Measurements from ENCODE around the gene PARP11.

PARP11 gene, protein sequence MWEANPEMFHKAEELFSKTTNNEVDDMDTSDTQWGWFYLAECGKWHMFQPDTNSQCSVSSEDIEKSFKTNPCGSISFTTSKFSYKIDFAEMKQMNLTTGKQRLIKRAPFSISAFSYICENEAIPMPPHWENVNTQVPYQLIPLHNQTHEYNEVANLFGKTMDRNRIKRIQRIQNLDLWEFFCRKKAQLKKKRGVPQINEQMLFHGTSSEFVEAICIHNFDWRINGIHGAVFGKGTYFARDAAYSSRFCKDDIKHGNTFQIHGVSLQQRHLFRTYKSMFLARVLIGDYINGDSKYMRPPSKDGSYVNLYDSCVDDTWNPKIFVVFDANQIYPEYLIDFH

DNA sequence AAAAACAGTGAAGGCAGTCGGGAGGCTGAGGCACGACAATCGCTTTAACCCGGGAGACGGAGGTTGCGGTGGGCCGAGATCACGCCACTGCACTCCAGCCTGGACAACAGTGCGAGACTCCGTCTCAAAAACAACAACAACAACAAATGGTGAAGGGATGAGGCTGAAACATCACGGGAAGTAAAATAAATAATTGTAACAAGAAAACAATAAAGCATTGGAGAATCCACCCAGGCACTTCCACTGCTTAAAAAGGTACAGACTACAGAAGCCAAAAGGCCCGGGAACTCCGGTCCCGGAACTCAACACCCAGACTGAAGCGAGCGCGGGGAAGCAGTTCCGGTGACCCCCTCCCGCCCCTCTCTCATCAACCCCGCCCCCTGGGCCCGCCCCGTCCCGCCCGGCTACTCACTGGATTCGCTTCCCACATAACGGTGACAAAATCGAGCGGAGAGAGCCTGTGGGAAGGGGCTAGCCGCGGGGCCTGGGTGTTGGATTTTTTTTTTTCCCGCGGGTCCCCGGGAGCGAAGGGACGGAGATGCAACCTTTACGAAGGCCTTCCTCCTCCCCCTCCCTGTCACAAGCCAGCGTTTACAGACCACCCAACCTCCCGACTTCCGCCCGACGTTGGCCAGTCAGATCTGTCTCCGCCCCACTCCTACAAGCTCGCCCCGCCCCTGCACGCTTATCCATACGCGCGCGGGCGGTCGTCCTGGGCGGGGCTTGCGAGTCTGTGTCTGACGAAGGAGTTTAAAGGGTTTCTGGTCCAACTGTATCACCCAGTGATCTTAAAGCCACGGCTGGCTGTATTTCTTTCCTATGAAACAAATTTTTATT, at the start of gene PARP11:
PARP11 (minus strand) TSS at position 600 of the 837 bp plus-strand sequence; CDS start at position 430, 170 bp downstream.
- DNase-seq (ENCODE audit: low read depth, low spot score), result peak; percentile 48
- peak within 1 kb of the TSS; percentile 67 for H3K27ac ChIP-seq

DNA sequence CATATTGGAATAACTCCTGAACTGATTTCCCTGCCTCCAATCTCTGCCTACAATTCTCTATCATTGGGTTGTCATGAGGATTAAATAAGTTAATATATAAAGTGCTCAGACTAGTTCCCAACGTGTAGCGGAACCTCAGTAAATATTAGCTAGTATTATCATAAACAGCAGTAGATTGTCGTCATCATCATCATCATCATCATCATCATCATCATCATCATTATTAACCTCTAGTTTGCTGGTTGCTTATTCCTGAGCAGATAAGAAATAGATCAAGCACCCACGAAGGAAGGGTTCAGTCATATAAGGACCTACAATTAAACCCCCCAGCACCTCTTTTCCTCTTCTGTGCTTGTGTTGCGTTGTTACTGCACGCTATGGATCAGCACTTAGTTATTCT, 48.8 kb upstream of the PARP11 start:
- H3K27ac ChIP-seq, result no peak overlapping the region
- no peak for DNase-seq (ENCODE audit: low read depth, low spot score)

DNA sequence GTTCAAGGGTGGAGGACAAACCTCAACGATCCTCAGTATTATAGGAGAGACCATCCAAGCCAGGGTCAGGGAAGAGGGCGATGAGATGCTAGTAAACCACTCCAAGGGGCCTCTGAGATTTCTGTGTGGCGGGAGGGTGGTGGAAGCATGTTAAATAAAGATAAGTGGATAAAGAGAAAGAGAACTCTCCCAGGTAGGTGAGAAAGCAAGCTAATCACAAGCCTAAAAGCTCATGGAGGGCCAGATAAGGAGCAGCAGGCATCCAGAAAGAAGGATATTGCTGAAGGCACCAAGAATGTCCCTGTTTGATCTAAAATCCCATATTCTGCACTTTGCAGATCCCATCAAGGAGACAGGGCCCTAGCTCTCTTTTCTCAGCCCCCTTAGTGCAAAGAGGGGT, 48.3 kb upstream of the PARP11 start:
- no peak overlapping the region for H3K27ac ChIP-seq
- no peak for DNase-seq (ENCODE audit: low read depth, low spot score)

DNA sequence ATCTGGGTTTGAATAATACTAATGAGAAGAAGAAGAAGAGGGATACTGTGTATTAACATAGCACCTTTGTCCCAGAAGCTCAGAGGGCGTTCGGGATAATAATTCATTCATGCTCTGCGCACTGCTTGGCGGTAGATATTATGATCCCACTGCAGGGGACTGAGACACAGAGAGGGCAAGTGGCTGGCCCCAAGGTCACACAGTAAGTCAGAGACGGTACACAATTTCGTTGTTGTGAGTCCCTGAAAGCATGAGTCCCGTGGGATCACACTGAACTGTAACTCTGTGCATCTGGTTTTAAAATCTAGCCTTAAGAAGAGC, 47.9 kb upstream of the PARP11 start:
- no peak overlapping the region for H3K27ac ChIP-seq
- no peak for DNase-seq (ENCODE audit: low read depth, low spot score)

DNA sequence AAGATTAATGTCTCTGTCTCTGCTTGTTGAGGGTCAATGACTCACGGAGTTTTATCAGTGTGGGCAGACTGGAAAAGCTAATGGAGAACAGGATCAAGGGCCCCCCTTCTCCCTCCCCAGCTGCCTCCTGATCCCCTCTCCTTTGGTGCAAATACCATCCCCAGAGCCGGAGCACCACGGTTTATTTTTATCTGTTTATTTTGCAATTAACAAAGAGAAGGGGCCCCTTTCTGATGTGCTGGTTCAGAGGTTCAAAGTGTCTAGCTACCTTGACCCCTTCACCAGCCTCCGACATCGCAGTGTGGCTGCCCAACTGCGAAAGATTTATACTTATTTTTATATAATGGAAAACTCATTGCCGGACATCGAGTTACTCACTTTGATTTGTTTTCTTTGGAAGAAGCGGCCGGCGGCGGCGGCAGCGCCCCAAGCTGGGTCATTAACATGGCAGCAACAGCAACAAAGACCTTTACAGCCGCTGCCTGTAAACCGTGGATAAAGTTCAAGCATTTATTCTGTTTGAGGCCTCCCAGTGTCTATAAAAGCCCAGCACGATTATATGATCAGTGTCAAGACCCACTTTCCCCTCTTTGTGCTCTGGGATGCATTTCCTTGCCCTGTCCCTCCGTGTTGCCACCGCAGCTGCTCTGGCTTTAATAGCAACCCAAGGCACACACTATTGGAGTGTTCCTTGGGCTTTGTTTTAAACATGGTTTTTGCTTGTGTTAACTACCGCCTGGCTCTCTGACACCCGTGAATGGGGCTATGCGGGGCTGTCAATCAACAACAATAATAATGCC, 47.4 kb upstream of the PARP11 start:
- H3K27ac ChIP-seq, result no peak overlapping the region
- DNase-seq (ENCODE audit: low read depth, low spot score), result no peak

DNA sequence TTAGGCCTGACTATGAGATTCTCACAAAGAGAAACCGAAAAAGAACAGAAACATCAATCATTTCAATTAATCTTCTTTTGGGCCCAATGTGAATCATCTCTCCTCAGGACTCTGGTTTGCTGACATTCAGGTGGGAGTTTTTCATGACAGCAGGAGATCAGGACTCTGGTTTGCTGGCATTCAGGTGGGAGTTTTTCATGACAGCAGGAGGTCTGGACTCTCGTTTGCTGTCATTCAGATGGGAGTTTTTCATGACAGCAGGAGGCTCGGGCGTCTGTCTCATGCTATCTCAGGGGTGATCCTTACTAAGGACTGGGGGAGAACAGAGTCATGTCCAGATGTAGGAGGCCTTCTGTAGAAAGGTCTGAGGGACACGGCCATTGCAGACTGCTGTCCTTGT, 40.1 kb upstream of the PARP11 start:
- no peak overlapping the region for H3K27ac ChIP-seq
- DNase-seq (ENCODE audit: low read depth, low spot score), result no peak

DNA sequence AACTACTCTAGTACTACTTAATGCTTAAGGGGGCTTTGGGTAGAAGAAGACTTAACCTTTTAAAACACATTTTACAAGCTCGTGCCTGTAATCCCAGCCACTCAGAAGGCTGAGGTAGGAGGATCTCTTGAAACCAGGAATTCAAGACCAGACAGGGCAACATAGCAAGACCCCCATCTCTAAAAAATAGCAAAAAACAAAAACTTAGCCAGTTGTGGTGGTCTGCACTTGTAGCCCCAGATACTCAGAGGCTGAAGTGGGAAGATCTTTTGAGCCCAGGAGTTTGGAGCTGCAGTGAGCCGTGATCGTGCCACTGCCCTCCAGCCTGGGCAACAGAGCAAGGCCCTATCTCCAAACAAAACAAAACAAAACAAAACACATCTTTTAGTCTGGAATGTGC, 39.7 kb upstream of the PARP11 start:
- no peak overlapping the region for H3K27ac ChIP-seq
- no peak for DNase-seq (ENCODE audit: low read depth, low spot score)

DNA sequence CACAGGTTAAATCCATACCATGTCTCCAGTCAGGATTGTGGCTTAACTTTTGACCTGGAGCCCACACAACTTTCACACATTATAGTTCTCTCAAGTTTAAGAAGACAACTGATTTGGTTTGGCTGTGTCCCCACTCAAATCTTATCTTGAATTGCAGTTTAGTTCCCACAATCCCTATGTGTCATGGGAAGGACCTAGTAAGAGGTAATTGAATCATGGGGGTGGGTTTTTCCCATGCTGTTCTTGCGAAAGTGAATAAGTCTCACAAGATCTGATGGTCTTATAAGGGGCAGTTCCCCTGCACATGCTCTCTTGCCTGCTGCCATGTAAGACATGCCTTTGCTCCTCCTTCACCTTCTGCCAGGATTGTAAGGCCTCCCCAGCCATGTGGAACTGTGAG, 38.2 kb upstream of the PARP11 start:
- no peak for DNase-seq (ENCODE audit: low read depth, low spot score)
- H3K27ac ChIP-seq, result no peak overlapping the region

DNA sequence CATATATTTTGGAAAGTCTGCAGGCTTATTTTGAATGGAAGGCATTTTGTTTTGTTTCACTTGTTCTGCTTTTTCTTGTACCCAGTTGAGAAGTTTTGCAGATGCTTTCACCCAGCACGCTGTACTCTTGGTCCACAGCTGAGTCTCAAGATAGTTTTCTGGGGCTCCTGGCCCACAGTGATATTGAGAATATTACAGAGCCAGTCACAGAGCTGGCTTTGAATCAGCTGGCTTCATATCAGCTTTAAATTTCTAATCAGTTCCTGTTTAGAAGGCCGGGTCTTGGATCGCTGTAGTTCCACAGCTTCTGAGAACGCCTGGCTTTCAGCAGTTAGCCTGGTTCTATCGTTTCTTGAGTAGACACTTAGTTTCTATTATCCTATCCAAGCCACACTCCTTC, 32.5 kb upstream of the PARP11 start:
- no peak overlapping the region for H3K27ac ChIP-seq
- DNase-seq (ENCODE audit: low read depth, low spot score), result no peak

DNA sequence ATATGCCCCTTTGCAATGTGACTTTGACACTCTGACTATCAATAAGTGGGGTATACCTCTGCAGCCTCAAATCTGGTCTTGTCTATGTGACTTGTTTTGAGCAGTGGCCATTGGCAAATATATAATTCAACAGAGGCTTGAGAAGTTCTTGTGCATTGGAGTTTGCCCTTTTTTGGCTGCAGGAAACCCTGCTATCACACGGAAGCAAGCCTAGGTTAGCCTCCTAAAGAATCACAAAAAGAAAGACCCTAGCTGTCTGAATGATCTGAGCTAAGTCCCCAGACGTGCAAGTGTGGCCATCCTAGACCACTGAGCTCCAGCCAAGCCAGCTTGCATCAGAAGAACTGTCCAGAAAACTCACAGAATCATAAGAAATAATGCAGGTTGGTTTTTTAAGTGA, 31.8 kb upstream of the PARP11 start:
- H3K27ac ChIP-seq, result no peak overlapping the region
- no peak for DNase-seq (ENCODE audit: low read depth, low spot score)

DNA sequence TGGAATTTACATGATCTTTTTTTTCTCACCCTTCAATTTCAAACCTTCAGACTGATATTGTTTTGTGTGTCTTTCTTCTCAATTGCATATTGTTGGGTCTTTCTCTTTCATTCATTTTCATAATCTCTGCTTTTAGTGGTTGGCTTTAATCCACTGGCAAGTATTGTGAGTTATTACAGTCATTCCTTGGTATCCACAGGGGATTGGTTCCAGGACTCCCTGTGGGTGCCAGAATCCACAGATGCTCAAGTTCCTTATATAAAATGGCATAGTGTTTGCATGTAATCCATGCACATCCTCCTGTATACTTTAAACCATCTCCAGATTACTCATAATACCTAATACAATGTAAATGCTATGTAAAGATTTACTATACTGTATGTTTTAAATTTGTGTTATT, 29.7 kb upstream of the PARP11 start:
- no peak overlapping the region for H3K27ac ChIP-seq
- no peak for DNase-seq (ENCODE audit: low read depth, low spot score)

DNA sequence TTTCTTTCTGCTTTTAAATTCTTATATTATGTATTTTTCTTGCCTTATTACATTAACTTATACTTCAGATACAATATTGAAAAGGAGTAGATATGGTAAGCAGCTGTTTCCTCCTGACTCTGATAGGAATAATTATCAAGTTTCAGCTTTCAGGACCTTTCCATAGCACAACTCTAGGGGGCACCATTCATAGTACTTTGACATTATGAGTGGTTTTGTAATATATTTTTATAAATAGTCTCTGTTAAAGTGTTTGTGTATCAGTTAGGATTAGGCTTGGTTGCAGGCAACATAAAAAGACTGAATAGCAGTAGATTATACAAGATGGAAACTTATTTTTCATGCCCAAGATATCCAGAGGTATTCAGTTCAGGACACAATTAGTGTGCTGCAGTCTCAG, 27.9 kb upstream of the PARP11 start:
- H3K27ac ChIP-seq, result no peak overlapping the region
- DNase-seq (ENCODE audit: low read depth, low spot score), result no peak

DNA sequence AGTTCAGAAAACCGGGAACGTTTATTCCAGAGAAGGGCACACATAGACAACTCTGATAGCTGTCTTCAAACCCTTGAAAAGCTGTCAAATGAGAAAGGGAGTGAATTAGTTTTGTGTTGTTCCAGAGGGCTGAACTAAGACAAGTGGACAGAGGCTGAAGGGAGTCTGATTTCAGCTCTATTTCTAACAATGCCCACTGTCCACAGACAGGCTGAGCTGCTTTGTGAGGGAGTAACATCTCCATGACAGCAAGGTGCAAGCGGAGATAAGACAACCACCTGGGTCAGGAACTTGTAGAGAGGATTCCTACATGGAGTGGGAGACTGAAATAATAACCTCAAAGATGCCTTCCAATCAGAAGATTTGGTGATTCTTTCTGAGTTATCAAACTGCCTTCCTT, 25.6 kb upstream of the PARP11 start:
- H3K27ac ChIP-seq, result no peak overlapping the region
- no peak for DNase-seq (ENCODE audit: low read depth, low spot score)

DNA sequence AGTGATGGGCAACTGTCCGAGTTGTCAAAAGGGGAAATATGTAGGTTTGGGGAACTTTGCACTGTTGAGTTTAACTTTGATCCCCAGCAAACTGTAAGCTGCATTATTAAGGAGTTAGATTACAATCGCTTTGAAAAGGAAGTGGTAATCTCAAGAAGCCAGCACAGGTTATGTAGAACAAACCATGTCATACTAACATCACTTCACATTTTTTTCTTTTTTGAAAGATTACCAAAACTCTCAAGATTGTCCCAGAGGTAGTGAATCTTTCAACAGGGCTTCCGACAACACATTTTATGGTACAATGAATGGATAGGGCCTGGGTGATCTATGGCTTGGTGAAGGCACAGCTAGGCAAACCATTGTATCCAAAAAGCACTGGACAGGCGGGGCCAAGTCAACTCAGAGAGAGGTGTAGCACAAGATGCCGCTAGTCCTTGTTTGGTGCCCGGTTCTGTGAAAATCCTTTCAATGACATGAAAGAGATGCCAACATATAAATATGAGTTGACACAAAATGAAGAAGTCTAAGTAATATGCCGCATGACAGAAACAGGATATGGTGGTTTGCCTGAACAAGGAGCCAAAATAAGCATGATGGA, 24.3 kb upstream of the PARP11 start:
- DNase-seq (ENCODE audit: low read depth, low spot score), result no peak
- H3K27ac ChIP-seq, result no peak overlapping the region

DNA sequence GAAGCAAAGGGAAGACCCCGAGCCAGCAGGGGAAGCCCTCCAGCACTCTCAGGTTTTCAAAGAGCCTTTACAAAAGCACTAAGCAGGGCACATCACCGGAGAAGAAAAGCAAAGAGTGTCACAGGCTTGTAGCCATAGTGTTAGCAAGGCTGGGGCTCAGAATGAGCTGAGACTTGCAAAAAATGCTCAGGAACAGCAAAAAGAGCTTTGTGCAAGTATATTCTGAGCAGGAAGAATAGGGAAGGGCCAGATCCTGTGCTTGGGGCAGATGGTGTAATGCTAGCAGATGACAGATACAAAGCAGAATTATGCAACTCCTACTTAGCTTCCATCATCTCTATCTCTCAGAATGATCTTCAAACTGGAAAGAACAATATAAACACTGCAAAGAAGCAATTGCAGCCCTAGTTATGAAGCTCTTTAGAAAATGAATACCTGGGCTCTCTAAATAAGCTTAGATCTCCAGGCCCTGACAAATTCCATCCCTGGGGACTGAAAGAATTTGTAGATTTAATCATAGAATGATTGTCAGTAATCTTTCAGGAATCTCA, 23.7 kb upstream of the PARP11 start:
- DNase-seq (ENCODE audit: low read depth, low spot score), result no peak

DNA sequence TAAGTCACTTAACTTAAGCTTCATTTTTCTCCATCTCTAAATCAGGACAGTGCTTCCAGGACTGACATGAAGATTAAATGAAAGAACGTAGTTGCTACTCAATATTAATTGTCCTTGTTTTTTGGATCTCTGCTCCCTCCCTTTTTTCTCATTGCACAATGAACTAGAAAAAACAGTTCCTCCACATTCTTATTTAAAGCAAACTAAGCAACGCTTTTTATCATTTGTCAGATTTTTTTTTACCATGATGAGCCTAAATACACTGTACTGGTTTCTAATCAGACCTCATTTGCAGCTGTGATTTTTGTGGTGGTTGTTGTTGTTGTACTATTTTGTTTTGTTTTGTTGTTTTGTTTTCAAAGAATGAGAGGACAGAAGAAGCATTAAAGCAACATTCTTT, 23.2 kb upstream of the PARP11 start:
- DNase-seq (ENCODE audit: low read depth, low spot score), result no peak
- no peak overlapping the region for H3K27ac ChIP-seq

More for the DNA sequence above, 23.7 kb upstream of the PARP11 start:
- no peak overlapping the region for H3K27ac ChIP-seq

DNA sequence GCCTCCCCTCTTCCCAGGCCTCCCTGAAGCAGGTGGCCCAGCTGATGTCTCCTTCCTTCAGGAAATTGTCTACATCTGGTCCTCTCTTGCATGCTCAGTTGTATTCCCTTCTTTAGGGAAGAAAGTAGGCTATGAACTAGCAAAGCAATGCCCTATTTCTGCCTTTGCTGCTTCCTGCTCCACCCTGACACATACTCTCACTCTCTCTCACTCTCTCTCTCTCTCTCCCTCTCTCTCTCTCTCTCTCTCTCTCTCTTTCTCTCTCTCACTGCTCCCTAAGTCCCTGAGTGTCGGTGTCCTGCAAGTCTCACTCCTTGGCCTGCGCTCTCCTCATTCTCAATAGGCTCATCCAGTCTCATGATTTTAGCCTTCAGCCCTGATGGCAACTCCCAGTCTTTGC, 19.4 kb upstream of the PARP11 start:
- H3K27ac ChIP-seq, result no peak overlapping the region
- no peak for DNase-seq (ENCODE audit: low read depth, low spot score)

DNA sequence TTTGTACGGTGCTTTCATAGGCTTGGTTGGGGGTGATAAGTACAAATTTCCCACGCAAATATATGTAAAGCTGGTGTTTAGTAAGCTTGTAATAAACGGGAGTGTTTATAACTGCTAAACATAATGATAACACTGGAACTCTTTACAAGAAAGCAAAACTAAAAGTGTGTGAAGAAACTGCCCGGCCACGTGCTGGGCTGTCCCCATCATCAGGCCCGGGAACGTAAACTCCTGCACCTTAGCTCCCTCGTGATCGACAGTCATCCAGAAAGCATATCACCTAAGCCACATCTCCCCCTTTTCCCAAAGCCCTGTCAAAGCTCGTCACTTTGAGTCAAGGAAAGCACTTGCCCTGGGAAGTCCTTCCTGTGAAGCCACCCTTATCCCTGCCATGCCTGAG, 18.0 kb upstream of the PARP11 start:
- DNase-seq (ENCODE audit: low read depth, low spot score), result no peak
- H3K27ac ChIP-seq, result no peak overlapping the region

DNA sequence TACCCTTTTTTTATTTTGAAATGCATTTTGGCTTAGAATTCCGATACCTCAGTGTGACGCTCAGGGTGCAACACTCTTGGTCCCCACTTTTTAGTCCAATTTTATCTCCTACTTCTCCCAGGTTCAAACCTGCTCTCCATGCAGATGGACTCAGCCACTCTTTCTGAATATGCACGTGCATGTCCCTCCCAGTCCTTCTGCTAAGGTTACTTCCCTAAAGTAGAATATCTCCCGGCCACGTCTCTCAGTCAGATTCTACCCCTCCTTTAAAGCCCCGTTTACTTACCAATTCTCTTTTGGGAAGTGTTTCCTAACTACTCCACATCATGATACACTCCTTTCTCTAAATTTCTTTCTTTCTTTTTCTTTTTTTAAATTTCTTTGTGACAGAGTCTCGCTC, 15.5 kb upstream of the PARP11 start:
- H3K27ac ChIP-seq, result no peak overlapping the region
- no peak for DNase-seq (ENCODE audit: low read depth, low spot score)

DNA sequence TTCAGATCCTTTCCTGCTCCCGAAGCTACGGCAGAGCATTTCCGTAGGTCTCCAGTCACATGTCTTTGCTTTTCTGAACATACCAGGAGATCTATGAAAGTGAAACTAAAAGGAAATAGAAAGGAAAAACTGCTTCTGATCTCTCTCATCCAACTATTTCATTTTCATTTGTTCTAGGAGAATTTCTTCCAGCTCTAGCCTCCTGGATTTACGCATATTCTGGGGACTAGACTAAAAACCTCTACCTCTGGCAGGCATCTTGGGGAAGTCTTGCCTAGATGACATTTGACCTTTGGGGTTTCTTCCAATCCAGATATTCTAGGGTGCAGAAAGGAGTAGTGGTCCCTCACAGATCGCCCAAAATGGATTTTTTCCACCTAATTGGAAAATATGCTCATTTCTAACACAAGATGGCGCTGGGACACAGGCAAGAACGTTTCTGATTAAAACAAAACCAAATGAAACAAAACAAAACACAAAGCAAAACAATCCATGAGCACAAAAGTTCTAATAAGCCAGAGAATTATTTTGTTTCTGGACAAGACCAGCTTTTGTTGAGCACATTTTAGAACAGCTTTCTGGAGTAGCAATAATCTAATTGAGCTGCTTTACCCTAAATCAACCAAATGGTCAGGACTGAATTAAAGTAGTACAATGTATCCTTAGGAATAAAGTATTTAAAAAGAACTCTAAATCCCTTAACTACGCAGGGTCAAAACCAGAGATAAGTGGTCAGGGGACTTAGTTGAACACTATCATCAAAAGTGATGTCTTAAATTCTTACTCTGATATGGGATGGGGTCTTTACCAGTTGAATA, 12.3 kb upstream of the PARP11 start:
- no peak for DNase-seq (ENCODE audit: low read depth, low spot score)
- H3K27ac ChIP-seq, result no peak overlapping the region

Measured in epithelial cell of prostate (primary cell).